ENCODE data around the gene NUP35.
"Not testable (repeated sequence)": the region's sequence is repeated elsewhere in the genome, so short reads cannot be mapped to it uniquely, and the experiment has no call there.

NUP35 gene

GRCh38 chr2:183148955-183149354 is 24.7 kb downstream of the NUP35 start:
- DNase-seq, result no peak

GRCh38 chr2:183149489-183149888 is 25.2 kb downstream of the NUP35 start:
- DNase-seq, result no peak

GRCh38 chr2:183152280-183152679 is 28.0 kb downstream of the NUP35 start:
- not testable (repeated sequence) for DNase-seq

DNA sequence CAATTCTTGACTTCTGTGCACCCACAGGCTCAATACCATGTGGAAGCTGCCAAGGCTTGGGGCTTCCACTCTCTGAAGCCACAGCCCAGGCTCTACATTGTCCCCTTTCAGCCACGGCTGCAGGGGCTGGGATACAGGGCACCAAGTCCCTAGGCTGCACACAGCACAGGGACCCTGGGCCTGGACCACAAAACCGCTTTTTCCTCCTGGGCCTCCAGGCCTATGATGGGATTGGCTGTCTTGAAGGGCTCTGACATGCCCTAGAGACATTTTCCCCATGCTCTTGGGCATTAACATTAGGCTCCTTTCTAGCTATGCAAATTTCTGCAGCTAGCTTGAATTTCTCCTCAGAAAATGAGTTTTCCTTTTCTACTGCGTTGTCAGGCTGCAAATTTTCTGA is 29.7 kb downstream of the NUP35 start:
- no peak for DNase-seq

- DNase-seq, result not testable (repeated sequence)
Observed at GRCh38 chr2:183154772-183155171, 30.5 kb downstream of the NUP35 start.

GRCh38 chr2:183157131-183157530 is 32.9 kb downstream of the NUP35 start:
- DNase-seq, result no peak

- DNase-seq, result no peak
Observed at GRCh38 chr2:183162362-183162761, 38.1 kb downstream of the NUP35 start.

GRCh38 chr2:183163821-183164649 is 39.8 kb downstream of the NUP35 start:
- DNase-seq, result no peak

DNA sequence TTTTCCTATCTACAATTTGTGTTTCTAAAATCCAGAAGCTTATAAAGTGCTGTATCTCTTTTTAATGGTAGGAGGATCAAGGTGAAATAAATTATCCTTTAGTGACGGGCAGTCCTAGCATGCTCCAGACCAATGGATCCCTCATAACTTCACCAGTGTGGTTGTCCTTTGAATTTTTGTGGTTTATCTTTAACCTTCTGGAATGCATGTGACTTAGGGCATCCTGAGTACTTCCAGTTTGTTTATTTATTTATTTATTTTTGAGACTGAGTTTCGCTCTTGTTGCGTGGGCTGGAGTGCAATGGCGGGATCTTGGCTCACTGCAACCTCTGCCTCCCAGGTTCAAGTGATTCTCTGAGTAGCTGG is 40.4 kb downstream of the NUP35 start:
- peak in 1 of 2 experiments; percentile 18 for DNase-seq

DNA sequence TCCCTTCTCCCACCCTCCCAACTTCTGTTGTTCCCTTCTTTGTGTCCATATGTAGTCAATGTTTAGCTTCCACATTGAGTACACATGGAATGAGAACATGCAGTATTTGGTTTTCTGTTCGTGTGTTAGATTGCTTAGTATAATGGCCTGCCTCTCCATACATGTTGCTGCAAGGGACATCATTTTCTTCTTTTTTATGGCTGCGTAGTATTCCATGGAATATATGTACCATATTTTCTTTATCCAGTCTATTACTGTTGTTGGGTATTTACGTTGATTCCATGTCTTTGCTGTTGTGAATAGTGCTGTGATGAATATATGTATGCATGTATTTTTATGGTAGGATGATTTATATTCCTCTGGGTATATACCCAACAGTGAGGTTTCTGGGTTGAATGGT is 42.0 kb downstream of the NUP35 start:
- no peak for DNase-seq

DNA sequence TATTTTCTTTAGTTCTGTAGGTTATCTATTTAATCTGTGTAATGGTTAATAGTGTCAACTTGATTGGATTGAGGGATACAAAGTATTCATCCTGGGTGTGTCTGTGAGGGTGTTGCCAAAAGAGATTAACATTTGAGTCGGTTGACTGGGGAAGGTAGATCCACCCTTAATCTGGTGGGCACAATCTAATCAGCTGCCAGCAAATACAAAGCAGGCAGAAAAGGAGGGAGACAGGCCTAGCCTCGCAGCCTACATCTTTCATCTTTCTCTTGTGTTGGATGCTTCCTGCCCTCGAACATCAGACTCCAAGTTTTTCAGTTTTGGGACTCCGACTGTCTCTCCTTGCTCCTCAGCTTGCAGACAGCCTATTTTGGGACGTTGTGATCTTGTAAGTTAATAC is 42.7 kb downstream of the NUP35 start:
- DNase-seq, result not testable (repeated sequence)

DNA sequence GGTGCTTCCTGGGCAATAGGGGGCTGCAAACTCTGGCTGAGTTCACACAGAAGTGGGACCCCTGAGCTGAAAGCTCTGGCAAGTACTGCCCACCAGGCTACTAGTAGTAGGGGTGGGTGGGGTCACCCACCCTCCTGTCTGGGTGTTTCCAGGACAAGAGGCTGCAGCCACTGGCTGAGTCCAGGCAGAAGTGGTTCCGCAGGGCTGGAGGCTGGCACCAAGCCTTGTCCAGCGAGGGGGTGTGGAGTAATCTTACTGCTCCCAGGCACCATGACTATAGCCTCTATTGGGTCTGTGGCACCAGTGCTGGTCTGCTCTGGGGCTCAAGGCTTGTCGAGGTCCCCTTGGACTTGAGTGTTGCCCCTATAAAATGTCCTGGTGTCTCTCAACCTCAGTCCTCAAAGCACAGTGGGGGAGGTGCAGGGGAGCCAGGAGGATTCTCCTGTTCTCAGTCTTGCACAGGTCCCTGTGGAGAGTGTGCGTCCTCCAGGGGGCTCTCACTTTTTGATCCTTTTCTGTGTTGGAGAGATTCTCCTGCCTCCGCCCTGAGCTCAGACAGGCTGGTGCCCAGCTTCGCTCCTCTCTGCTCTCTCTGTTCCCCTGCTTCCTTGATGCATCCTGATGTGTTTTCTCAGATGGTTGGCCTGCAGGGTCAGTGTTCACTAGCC is 48.1 kb downstream of the NUP35 start:
- DNase-seq, result no peak

- no peak for DNase-seq
Observed at GRCh38 chr2:183179156-183179555, 54.9 kb downstream of the NUP35 start.

DNA sequence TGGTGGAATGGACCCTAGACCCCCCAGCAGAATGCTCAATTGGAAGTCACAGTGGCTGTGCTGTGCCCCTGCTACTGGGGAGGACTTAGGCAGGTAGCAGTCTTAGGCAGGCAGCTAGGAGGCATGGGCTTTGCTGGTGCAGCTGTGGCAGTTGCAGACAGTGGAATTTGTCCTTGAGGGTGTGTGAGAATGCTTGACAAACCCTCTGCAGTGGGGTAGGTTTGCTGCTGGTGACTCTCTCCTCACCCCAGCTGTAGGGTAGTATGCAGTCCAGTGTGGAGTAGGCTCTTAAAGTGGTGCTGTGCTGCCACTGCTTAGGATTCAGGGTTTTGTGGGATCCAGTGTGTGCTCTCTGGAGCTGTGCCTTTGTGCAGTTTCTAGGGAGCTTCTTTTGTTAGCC is 61.3 kb downstream of the NUP35 start:
- DNase-seq, result no peak

DNA sequence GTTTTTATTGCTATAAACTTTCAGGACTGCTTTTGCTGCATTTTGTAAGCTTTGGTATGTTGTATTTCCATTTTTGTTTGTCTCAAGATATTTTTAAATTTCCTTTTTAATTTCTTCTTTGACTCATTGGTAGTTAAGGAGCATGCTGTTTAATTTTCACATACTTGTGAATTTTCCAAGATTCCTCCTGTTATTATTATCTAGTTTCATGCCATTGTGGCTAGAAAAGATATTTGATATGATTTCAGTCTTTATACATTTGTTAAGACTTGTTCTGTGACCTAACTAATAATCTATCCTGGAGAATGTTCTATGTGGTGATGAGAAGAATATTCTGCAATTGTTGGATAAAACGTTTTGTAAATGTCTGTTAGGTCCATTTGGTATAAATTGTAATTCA is 62.1 kb downstream of the NUP35 start:
- no peak for DNase-seq

- no peak for DNase-seq
Observed at GRCh38 chr2:183186766-183187165, 62.5 kb downstream of the NUP35 start.

- no peak for DNase-seq
Observed at GRCh38 chr2:183192343-183192742, 68.1 kb downstream of the NUP35 start.

DNA sequence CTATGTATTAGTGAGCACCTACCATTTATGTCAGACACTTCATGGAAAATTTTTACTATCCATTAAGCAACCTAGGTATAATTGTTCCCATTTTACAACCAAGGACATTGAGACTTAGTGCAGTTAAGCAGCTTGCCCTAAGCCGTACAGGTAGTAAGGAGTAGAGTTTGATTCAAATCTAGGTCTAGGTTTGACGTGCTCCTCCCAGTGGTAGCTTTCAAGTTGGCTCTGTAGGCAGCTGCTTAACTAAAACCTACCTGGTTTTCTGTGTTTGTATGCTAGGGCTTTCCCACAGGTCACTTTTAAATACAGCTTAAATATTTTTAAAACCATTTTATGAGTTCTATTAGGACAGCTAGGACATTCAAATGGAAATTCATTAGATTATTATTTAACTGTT is 69.7 kb downstream of the NUP35 start:
- DNase-seq, result no peak

GRCh38 chr2:183195397-183195796 is 71.2 kb downstream of the NUP35 start:
- no peak for DNase-seq

DNA sequence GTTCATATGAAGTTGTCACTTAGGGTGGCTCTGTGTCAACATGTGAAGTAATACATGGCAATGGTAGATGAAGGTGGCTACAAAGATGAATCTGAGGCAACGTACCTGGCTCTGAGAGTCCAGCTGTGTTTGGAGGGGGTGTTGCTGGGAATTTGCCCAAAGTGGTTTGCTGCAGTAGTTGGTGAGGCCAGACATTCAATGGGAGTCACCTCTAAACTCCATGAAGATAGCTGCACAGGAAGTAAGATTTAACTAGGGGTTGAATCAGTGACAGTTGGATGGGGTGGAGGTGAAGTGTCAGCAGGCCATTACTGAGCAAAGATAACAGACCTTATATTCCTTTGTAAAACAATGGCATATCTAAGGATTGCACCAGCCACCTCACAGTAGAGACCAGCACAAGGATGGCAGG is 71.8 kb downstream of the NUP35 start:
- no peak for DNase-seq

GRCh38 chr2:183204397-183204796 is 80.2 kb downstream of the NUP35 start:
- no peak for DNase-seq

GRCh38 chr2:183207110-183207509 is 82.9 kb downstream of the NUP35 start:
- peak in 1 of 2 experiments; percentile 29 for DNase-seq

- no peak for DNase-seq
Observed at GRCh38 chr2:183209395-183210028, 85.3 kb downstream of the NUP35 start.

All from SW 1271 (cell line).